Dermis lymphatic vessel endothelial cell (primary cell): ENCODE data around the gene CEACAM21. TPM values are rescaled to one million over a fixed set of nuclear protein-coding genes. Genes with fewer than 3 reads are reported as not detected.

Source experiments
- total RNA-seq: library from RNA; depleted of rRNA; stranded (reverse); fragments of >200 nt; gene quantifications from 2 replicates; pipeline ENCODE4 v1.2.1, GENCODE V29; 2014

CEACAM21 gene
- total RNA-seq, result 6.6 and 14.2 TPM in 2 replicates

GRCh38 chr19:41575998-41576397 lies at the start of gene CEACAM21:
TSS of gene CEACAM21 (plus strand) at chr19:41576166. CDS start at chr19:41576275, 109 bp downstream.

DNA sequence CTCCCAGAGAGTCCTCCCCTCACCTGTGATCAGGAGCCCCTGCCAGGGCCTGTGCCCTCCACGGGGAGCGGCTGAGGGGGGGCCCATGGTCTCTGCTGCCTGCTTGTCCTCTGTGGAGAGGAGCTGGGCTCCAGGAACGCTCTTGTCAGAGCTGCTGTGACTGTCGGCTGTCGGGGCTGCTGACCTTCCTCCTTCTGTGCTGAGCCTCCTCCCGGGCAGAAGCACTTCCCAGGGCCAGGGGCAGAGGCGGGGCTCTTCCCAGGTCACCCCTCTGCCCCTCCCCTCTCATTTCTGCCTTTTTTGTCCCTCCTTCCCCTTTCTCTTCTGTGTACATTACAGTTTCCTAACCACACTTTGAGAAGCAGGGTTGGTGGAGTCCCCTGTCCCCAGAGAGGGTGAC lies 50.9 kb downstream of the CEACAM21 start, which contains the start of gene CEACAM4:
Gene CEACAM4 (minus strand): TSS at position 198 of the 400 bp plus-strand sequence. CDS start 111 bp downstream, at position 87.

Other genes starting within 250 kb of the CEACAM21 start
- gene TGFB1, start 222.2 kb upstream of the CEACAM21 start, total RNA-seq, result 19.6 and 35.2 TPM in 2 replicates
- 5.9 and 6.4 TPM in 2 replicates for gene B9D2, start 212.0 kb upstream of the CEACAM21 start, total RNA-seq
- 4.4 and 4.9 TPM in 2 replicates for gene TMEM91, start 199.6 kb upstream of the CEACAM21 start, total RNA-seq
- 9.1 and 12.9 TPM in 2 replicates for gene EXOSC5, start 178.8 kb upstream of the CEACAM21 start, total RNA-seq
- gene BCKDHA, start 178.3 kb upstream of the CEACAM21 start, total RNA-seq, result 34.1 and 43.1 TPM in 2 replicates
- 2.7 and 3.5 TPM in 2 replicates for gene B3GNT8, start 148.8 kb upstream of the CEACAM21 start, total RNA-seq
- gene DMAC2, start 136.3 kb upstream of the CEACAM21 start, total RNA-seq, result 39.9 and 41.5 TPM in 2 replicates
- not detected in 2 replicates for gene ERICH4, start 133.0 kb upstream of the CEACAM21 start, total RNA-seq
- not detected in 2 replicates for gene CEACAM4, start 50.9 kb downstream of the CEACAM21 start, total RNA-seq
- 0.33 and 1.9 TPM in 2 replicates for gene CEACAM7, start 112.1 kb downstream of the CEACAM21 start, total RNA-seq
- not detected in 2 replicates for gene CEACAM5, start 132.5 kb downstream of the CEACAM21 start, total RNA-seq
- gene CEACAM6, start 179.4 kb downstream of the CEACAM21 start, total RNA-seq, result not detected in 2 replicates
- gene CEACAM3, start 220.4 kb downstream of the CEACAM21 start, total RNA-seq, result not detected in 2 replicates